HepG2 (cell line): ENCODE measurements around the gene VMO1. TPM values are rescaled to one million over a fixed set of nuclear protein-coding genes. Genes with fewer than 3 reads are reported as not detected.

ENCODE experiments used
- BCL3 ChIP-seq: sonication (generic); formaldehyde crosslinking; IDR thresholded peaks from 2 replicates; pipeline ENCODE4 v1.5.1; 2020; ENCODE audit warnings: mild to moderate bottlenecking, missing genetic modification reagents, moderate library complexity
- CBFB ChIP-seq: sonication (generic); formaldehyde crosslinking; IDR thresholded peaks from 2 replicates; pipeline ENCODE4 v1.4.0; 2020; ENCODE audit warnings: missing genetic modification reagents
- CEBPZ ChIP-seq: IDR thresholded peaks from 2 replicates; pipeline ENCODE4 v1.6.1; 2012; ENCODE audit warnings: low read length, improper control_type of control experiment
- FOSL2 ChIP-seq: sonication (generic); formaldehyde crosslinking; IDR thresholded peaks from 2 replicates; pipeline ENCODE4 v1.4.0; 2020; ENCODE audit warnings: missing genetic modification reagents
- GFI1 ChIP-seq: sonication (generic); formaldehyde crosslinking; IDR thresholded peaks from 2 replicates; pipeline ENCODE4 v1.5.0; 2020; ENCODE audit warnings: missing genetic modification reagents, mild to moderate bottlenecking, borderline replicate concordance
- HDAC6 ChIP-seq: fragments of 200-600 bp; sonication (generic); IDR thresholded peaks from 2 replicates; pipeline ENCODE4 v1.7.0; 2017; ENCODE audit warnings: mild to moderate bottlenecking, antibody characterized with exemption, low read length, low read depth
- HOXA9 ChIP-seq: sonication (generic); formaldehyde crosslinking; IDR thresholded peaks from 2 replicates; pipeline ENCODE4 v1.8.1; 2022; ENCODE audit warnings: missing genetic modification reagents, mild to moderate bottlenecking, moderate library complexity, borderline replicate concordance
- KLF16 ChIP-seq, 2 experiments: sonication (generic) in 1 of 2; formaldehyde crosslinking in 1 of 2; IDR thresholded peaks; 2 replicates each; pipeline versions ENCODE4 v1.6.1 to v1.8.0; 2016 to 2023; ENCODE audit warnings: missing genetic modification reagents in 2 of 2, missing compliant biosample characterization in 1 of 2
- LBX2 ChIP-seq: sonication (generic); formaldehyde crosslinking; IDR thresholded peaks from 2 replicates; pipeline ENCODE4 v1.5.0; 2020; ENCODE audit warnings: missing genetic modification reagents, mild to moderate bottlenecking, borderline replicate concordance
- MTF1 ChIP-seq: sonication (generic); formaldehyde crosslinking; IDR thresholded peaks from 2 replicates; pipeline ENCODE4 v1.5.0; 2020; ENCODE audit warnings: missing genetic modification reagents
- PCBP1 ChIP-seq: fragments of 200-400 bp; formaldehyde crosslinking; IDR thresholded peaks from 2 replicates; pipeline ENCODE4 v1.6.1; 2017; ENCODE audit warnings: mild to moderate bottlenecking, low read depth, low read length, borderline replicate concordance
- PLRG1 ChIP-seq: fragments of 450-650 bp; conservative IDR thresholded peaks from 2 replicates; pipeline ENCODE4 v1.6.1; 2016
- RXRA ChIP-seq: sonication (generic); formaldehyde crosslinking; IDR thresholded peaks from 2 replicates; pipeline ENCODE4 v1.5.1; 2020; ENCODE audit warnings: missing genetic modification reagents
- SMAD9 ChIP-seq: sonication (generic); formaldehyde crosslinking; IDR thresholded peaks from 2 replicates; pipeline ENCODE4 v1.5.1; 2020; ENCODE audit warnings: mild to moderate bottlenecking, missing genetic modification reagents
- SP2 ChIP-seq: sonication (generic); formaldehyde crosslinking; IDR thresholded peaks from 2 replicates; pipeline ENCODE4 v1.5.1; 2020; ENCODE audit warnings: mild to moderate bottlenecking, missing genetic modification reagents
- TBL1XR1 ChIP-seq: fragments of 150-350 bp; IDR thresholded peaks from 2 replicates; pipeline ENCODE4 v1.6.1; 2014; ENCODE audit warnings: borderline replicate concordance, low read length; ENCODE audit not compliant: partially characterized antibody
- U2AF2 ChIP-seq: fragments of 200-400 bp; formaldehyde crosslinking; IDR thresholded peaks from 2 replicates; pipeline ENCODE4 v1.6.1; 2017; ENCODE audit warnings: low read depth, mild to moderate bottlenecking, low read length
- ZBTB39 ChIP-seq: sonication (generic); formaldehyde crosslinking; IDR thresholded peaks from 2 replicates; pipeline ENCODE4 v1.5.0; 2020; ENCODE audit warnings: missing genetic modification reagents
- ZNF225 ChIP-seq: sonication (generic); formaldehyde crosslinking; IDR thresholded peaks from 2 replicates; pipeline ENCODE4 v1.4.0; 2020; ENCODE audit warnings: mild to moderate bottlenecking, missing genetic modification reagents
- ZNF414 ChIP-seq: sonication (generic); formaldehyde crosslinking; IDR thresholded peaks from 2 replicates; pipeline ENCODE4 v1.5.0; 2020; ENCODE audit warnings: missing genetic modification reagents
- ZNF562 ChIP-seq: sonication (generic); formaldehyde crosslinking; IDR thresholded peaks from 2 replicates; pipeline ENCODE4 v1.8.0; 2022; ENCODE audit warnings: missing genetic modification reagents, borderline replicate concordance
- ZNF703 ChIP-seq: sonication (generic); formaldehyde crosslinking; IDR thresholded peaks from 2 replicates; pipeline ENCODE4 v1.5.1; 2020; ENCODE audit warnings: missing genetic modification reagents, mild to moderate bottlenecking, moderate library complexity, borderline replicate concordance
- ZNF737 ChIP-seq: sonication (generic); formaldehyde crosslinking; IDR thresholded peaks from 2 replicates; pipeline ENCODE4 v1.5.0; 2020; ENCODE audit warnings: missing genetic modification reagents, mild to moderate bottlenecking, borderline replicate concordance
- ZSCAN22 ChIP-seq: sonication (generic); formaldehyde crosslinking; IDR thresholded peaks from 2 replicates; pipeline ENCODE4 v1.4.0; 2020; ENCODE audit warnings: mild to moderate bottlenecking, missing genetic modification reagents
- polyA plus RNA-seq, 8 experiments: library from polyadenylated mRNA; depleted of rRNA in 3 of 8; stranded (reverse) in 7 of 8; unstranded in 1 of 8; fragments of >200 nt; fragmentation: Illumina TruSeq in 4 of 8; extraction: Trizol in 4 of 8; gene quantifications; 2 replicates each; pipeline versions ENCODE4 v1.2.1 to v1.2.3, GENCODE V29; 2011 to 2016; ENCODE audit warnings: low read depth in 4 of 8, missing spikeins in 1 of 8, mixed read lengths in 1 of 8; ENCODE audit not compliant: insufficient read depth in 1 of 8
- total RNA-seq, 5 experiments: library from RNA; depleted of rRNA; stranded (reverse); fragments of >200 nt; fragmentation: Illumina TruSeq; extraction: Trizol; gene quantifications; 2 replicates each; pipeline ENCODE4 v1.2.3, GENCODE V29; 2016; ENCODE audit warnings: low read depth in 1 of 5

VMO1 gene
- total and polyA plus RNA-seq, 2 of the 13 experiments (the other 11 are each of a cell fraction or from before 2014, with no cell fraction given): not detected

GRCh38 chr17:4759776-4760236 is 26.4 kb downstream of the VMO1 start (continued):
- TF ChIP-seq ZBTB39 (CRISPR knock-in tag) (peak; percentile 86), SP2 (CRISPR knock-in tag) (no peak), FOSL2 (CRISPR knock-in tag) (peak; percentile 87), LBX2 (CRISPR knock-in tag) (no peak), ZNF414 (CRISPR knock-in tag) (0 out of 2 replicates have a peak, but pooled peaks have one; percentile 58), MTF1 (no peak), HDAC6 (no peak), PCBP1 (no peak), SMAD9 (CRISPR knock-in tag) (no peak), ZNF225 (CRISPR knock-in tag) (no peak), ZNF737 (CRISPR knock-in tag) (no peak), RXRA (CRISPR knock-in tag) (peak; percentile 95), TBL1XR1 (peak; percentile 67), KLF16 (CRISPR knock-in tag; IDR thresholded peaks at IDR 0.05) (peak in 1 of 2 experiments; percentile 38; a peak in 1 of 4 replicates), ZNF703 (no peak), ZSCAN22 (CRISPR knock-in tag) (0 out of 2 replicates have a peak, but pooled peaks have one; percentile 60), PLRG1 (no peak), ZNF562 (no peak), CEBPZ (no peak), GFI1 (CRISPR knock-in tag) (peak; percentile 96), BCL3 (CRISPR knock-in tag) (no peak), HOXA9 (no peak), U2AF2 (no peak), CBFB (CRISPR knock-in tag) (0 out of 2 replicates have a peak, but pooled peaks have one; percentile 59)
